ENCODE data around the gene CDC6. TPM values are rescaled to one million over a fixed set of nuclear protein-coding genes. Genes with fewer than 3 reads are reported as not detected.

CDC6 gene
- total RNA-seq, 1 donor from 2014 or later, result 65.3 TPM

- Histone ChIP-seq H3K9me3 (ENCODE audit: low read depth) (no peaks in the 10 kb centered on the region), H3K27ac (peak overlapping the region; percentile 37), H2AFZ (replicated peaks) (no peak overlapping the region), H3K27me3 (no peaks in the 10 kb centered on the region), H3K4me1 (no peaks in the 10 kb centered on the region), H3K36me3 (no peaks in the 10 kb centered on the region), H3K4me3 (no peak overlapping the region), H3K4me2 (no peak overlapping the region), H3K9ac (no peak overlapping the region), H4K20me1 (ENCODE audit: low read depth) (peaks cover 22% of the 10 kb centered on the region), H3K79me2 (ENCODE audit: low read depth) (peaks cover 92% of the 10 kb centered on the region), H3F3A (ENCODE audit: low read depth) (peaks cover 9% of the 10 kb centered on the region)
- H3K4me3 Mint-ChIP-seq, result no peak overlapping the region
- TF ChIP-seq EZH2 (IDR thresholded peaks at IDR 0.05) (no peak), EZH2phosphoT487 (IDR thresholded peaks at IDR 0.05) (no peak)
- H3K4me1 Mint-ChIP-seq, result peaks cover 8% of the 10 kb centered on the region
- H3K9me3 Mint-ChIP-seq, result no peaks in the 10 kb centered on the region
- no peak overlapping the region for H3K27ac Mint-ChIP-seq
- H3K36me3 Mint-ChIP-seq, result peaks cover 2% of the 10 kb centered on the region
- no peaks in the 10 kb centered on the region for H3K27me3 Mint-ChIP-seq (ENCODE audit: insufficient read depth, low read depth)
- DNase-seq (ENCODE audit: low spot score), result no peak
These were observed 39.2 kb upstream of the CDC6 start for GRCh38 chr17:40248507-40248906.

DNA sequence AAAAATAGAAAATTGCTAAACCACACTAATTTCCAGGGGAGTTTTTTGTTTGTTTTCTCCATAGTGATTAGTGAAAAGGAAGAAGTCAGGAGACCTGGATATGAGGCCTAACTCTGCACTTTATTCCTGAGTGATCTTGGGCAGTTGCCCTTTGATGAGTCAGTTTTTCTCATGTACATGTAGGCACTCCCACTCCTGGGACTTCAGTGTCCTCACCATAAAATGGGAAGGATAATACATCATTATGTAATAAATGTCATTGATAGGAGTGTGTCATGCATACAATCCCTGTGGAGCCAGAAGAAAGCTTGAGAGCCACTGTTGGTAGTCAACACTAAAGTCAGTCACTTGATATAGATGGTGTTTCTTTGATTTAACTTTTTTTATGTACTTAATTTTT, 36.1 kb upstream of the CDC6 start:
- H3K9me3 Mint-ChIP-seq, result no peaks in the 10 kb centered on the region
- Histone ChIP-seq H3K9ac (no peak overlapping the region), H3K79me2 (ENCODE audit: low read depth) (peaks cover 77% of the 10 kb centered on the region), H2AFZ (replicated peaks) (no peak overlapping the region), H3K4me2 (no peak overlapping the region), H3K27ac (no peak overlapping the region), H3K27me3 (no peaks in the 10 kb centered on the region), H4K20me1 (ENCODE audit: low read depth) (peaks cover 10% of the 10 kb centered on the region), H3K9me3 (ENCODE audit: low read depth) (no peaks in the 10 kb centered on the region), H3K4me3 (no peak overlapping the region), H3K36me3 (no peaks in the 10 kb centered on the region), H3F3A (ENCODE audit: low read depth) (peaks cover 9% of the 10 kb centered on the region), H3K4me1 (no peaks in the 10 kb centered on the region)
- H3K4me1 Mint-ChIP-seq, result peaks cover 5% of the 10 kb centered on the region
- TF ChIP-seq EZH2phosphoT487 (IDR thresholded peaks at IDR 0.05), result no peak
- TF ChIP-seq CTCF (IDR thresholded peaks at IDR 0.05), result no peak
- no peak for TF ChIP-seq EZH2 (IDR thresholded peaks at IDR 0.05)
- DNase-seq (ENCODE audit: low spot score), result no peak
- H3K27me3 Mint-ChIP-seq (ENCODE audit: insufficient read depth, low read depth), result no peaks in the 10 kb centered on the region
- peaks cover 5% of the 10 kb centered on the region for H3K36me3 Mint-ChIP-seq
- no peak overlapping the region for H3K4me3 Mint-ChIP-seq
- no peak overlapping the region for H3K27ac Mint-ChIP-seq

DNA sequence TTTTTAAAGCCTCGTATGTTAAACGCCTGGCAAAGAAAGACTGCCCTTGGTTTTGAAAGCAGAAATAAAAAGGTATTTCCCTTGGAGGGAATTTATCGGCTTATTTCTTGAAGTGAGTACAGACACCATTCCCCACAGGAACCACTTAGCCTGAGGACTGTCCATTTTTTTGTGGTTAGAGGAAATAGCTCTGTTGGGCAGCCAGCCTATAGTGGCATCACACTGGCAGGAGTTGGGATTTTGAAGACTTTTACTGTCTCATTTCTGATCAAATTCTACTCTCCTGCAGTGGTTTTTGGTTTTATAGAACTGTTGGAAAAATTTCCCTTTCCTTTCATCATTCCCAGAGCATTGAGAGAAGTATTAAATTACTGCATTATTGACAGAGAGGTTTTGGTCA, 34.1 kb upstream of the CDC6 start:
- Histone ChIP-seq H2AFZ (replicated peaks) (no peak overlapping the region), H3K4me2 (no peak overlapping the region), H3K27me3 (no peaks in the 10 kb centered on the region), H4K20me1 (ENCODE audit: low read depth) (peaks cover 3% of the 10 kb centered on the region), H3K9ac (no peak overlapping the region), H3K36me3 (no peaks in the 10 kb centered on the region), H3K4me1 (no peaks in the 10 kb centered on the region), H3K27ac (no peak overlapping the region), H3K79me2 (ENCODE audit: low read depth) (peaks cover 58% of the 10 kb centered on the region), H3F3A (ENCODE audit: low read depth) (peaks cover 6% of the 10 kb centered on the region), H3K4me3 (no peak overlapping the region), H3K9me3 (ENCODE audit: low read depth) (no peaks in the 10 kb centered on the region)
- DNase-seq (ENCODE audit: low spot score), result no peak
- Mint-ChIP-seq H3K27ac (peak overlapping the region; percentile 17), H3K4me1 (peaks cover 5% of the 10 kb centered on the region), H3K4me3 (peak overlapping the region; percentile 21), H3K27me3 (ENCODE audit: insufficient read depth, low read depth) (no peaks in the 10 kb centered on the region), H3K9me3 (no peaks in the 10 kb centered on the region), H3K36me3 (peaks cover 10% of the 10 kb centered on the region)
- TF ChIP-seq EZH2 (IDR thresholded peaks at IDR 0.05) (no peak), EZH2phosphoT487 (IDR thresholded peaks at IDR 0.05) (no peak), CTCF (IDR thresholded peaks at IDR 0.05) (no peak)

GRCh38 chr17:40259505-40259904, 28.2 kb upstream of the CDC6 start:
- DNase-seq (ENCODE audit: low spot score), result no peak
- Histone ChIP-seq H4K20me1 (ENCODE audit: low read depth) (no peaks in the 10 kb centered on the region), H3K9ac (no peak overlapping the region), H3K4me1 (no peaks in the 10 kb centered on the region), H3K4me2 (no peak overlapping the region), H3K27ac (no peak overlapping the region), H3F3A (ENCODE audit: low read depth) (no peaks in the 10 kb centered on the region), H3K27me3 (no peaks in the 10 kb centered on the region), H3K4me3 (no peak overlapping the region), H3K9me3 (ENCODE audit: low read depth) (no peaks in the 10 kb centered on the region), H2AFZ (replicated peaks) (no peak overlapping the region), H3K79me2 (ENCODE audit: low read depth) (peaks cover 5% of the 10 kb centered on the region), H3K36me3 (peaks cover 3% of the 10 kb centered on the region)
- Mint-ChIP-seq H3K27me3 (ENCODE audit: insufficient read depth, low read depth) (no peaks in the 10 kb centered on the region), H3K4me1 (no peaks in the 10 kb centered on the region), H3K36me3 (peaks cover 31% of the 10 kb centered on the region), H3K9me3 (no peaks in the 10 kb centered on the region), H3K4me3 (no peak overlapping the region), H3K27ac (no peak overlapping the region)
- TF ChIP-seq EZH2 (IDR thresholded peaks at IDR 0.05) (no peak), CTCF (IDR thresholded peaks at IDR 0.05) (no peak), EZH2phosphoT487 (IDR thresholded peaks at IDR 0.05) (no peak)
